ENCODE data around the gene PXDC1.
"Not testable (repeated sequence)": the region's sequence is repeated elsewhere in the genome, so short reads cannot be mapped to it uniquely, and the experiment has no call there.

Gene PXDC1

GRCh38 chr6:3707751-3708412 is 43.6 kb downstream of the PXDC1 start:
- no peak for DNase-seq

- no peak for DNase-seq
Measured at GRCh38 chr6:3707024-3707423, 44.5 kb downstream of the PXDC1 start.

- no peak for DNase-seq
Measured at GRCh38 chr6:3706547-3706946, 45.0 kb downstream of the PXDC1 start.

DNA sequence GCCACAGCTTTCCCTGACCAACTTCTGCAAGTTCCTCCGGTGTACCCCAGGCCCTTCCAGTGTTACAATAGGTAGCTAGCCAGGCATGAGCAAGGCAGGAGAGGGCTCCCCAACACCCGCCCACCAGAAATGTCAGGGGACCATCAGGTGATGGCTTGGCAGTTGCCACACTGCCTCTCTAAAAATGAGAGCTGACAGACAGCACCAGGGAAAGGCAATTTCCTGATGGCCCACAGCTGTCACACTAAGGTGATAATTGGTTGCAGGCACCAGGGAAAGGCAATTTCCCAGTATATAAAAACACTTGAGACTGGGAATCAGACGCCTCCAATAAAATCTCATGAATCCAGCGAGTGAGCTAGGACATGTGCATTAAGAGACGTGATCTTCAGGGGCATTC is 49.9 kb downstream of the PXDC1 start:
- no peak for DNase-seq

- DNase-seq, result no peak
Measured at GRCh38 chr6:3699231-3699630, 52.3 kb downstream of the PXDC1 start.

DNA sequence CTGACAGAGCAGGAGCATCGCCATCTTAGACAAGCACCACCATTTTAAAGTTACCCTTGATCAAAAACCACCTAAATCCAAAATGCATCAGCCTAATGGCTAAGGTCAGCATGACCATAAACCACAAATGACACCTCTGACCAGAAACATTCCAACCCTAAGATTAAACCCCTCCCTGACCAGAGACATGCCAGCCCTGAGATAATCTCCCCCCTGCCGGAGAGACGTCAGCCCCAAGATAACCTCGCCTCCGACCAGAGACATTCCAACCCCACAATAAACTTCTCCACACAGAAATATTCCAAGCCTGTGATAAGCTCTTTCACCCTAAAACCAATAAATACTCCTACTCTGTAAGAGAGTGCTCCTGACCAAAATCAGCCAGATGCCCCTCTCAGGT is 53.5 kb downstream of the PXDC1 start:
- DNase-seq, result no peak

DNA sequence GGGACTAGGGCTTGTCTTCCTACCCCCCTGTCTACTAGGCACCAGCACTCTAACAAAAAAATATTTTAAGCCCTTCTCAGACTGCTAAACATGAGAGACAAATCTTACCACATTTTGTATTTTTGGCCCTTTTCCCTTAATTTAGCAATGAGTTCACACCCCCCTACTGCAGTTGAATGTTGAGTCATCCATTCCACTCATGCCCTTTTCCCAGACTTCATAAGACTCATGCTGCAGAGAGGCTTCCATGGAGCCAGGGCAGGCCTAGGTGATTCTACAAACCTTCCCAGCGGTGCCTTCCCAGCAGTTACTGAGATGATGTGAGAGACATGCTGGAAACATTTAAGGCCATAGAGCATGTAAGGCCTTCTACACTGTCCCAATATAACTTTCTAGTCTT is 53.9 kb downstream of the PXDC1 start:
- DNase-seq, result no peak

- no peak for DNase-seq
Measured at GRCh38 chr6:3696525-3697088, 54.9 kb downstream of the PXDC1 start.

- no peak for DNase-seq
Measured at GRCh38 chr6:3695065-3695817, 56.3 kb downstream of the PXDC1 start.

DNA sequence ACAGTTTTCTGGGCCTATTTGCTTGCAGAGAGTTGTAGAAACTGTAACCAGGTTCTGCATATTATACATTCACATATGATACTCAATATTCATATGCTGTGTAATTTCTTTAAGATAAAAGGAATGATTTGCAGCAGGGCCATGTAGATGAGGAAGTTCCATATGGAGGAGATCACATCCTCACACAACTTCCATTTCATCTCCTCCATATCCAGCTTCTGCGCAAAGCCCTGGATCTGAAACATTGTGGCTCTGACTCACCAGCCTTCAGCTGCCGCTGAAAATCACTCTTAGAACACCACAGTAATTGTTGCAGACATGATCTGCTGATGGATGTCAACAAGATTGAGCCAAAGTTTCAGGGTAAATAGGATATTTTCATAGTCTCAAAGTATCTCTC is 57.7 kb downstream of the PXDC1 start:
- no peak for DNase-seq

DNA sequence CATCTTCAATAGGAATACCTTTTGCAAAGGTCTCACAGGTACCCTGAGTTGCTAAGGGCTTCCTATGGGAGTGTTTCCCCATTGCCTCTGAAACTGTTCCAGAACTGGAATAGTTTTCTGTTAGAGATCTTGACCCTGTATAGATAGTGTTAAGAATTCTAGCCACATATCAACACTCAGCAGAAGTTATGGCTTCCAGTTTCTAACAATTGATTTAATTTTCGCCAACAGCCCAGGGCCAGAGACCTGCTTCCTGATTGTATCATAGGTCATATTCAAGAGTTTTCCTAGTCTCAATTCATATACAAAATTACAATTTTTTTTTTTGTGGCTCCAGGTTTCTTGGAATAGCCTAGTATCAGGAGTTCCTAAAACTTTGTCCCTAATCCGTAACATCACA is 61.0 kb downstream of the PXDC1 start:
- no peak for DNase-seq

DNA sequence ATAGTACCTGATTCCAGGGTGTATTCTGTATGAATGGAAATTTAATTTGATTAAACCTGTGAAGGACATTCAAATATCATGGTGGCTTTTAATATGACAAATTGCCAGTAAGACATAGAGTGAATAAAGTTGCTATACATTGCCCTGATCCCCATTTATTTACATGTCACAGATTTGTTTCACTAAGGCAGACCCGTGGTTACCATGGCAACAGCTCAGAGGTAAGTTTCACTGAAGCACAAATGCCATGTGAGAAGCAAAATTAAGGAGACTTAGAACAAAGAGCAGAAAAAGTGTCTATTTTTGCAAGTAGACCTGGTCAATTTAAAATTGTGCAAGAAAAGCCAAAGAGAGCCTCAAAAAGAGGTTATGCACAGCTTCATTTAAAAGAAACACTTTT is 63.7 kb downstream of the PXDC1 start:
- no peak for DNase-seq

- no peak for DNase-seq
Measured at GRCh38 chr6:3683331-3683730, 68.2 kb downstream of the PXDC1 start.

- no peak for DNase-seq
Measured at GRCh38 chr6:3678946-3679345, 72.6 kb downstream of the PXDC1 start.

DNA sequence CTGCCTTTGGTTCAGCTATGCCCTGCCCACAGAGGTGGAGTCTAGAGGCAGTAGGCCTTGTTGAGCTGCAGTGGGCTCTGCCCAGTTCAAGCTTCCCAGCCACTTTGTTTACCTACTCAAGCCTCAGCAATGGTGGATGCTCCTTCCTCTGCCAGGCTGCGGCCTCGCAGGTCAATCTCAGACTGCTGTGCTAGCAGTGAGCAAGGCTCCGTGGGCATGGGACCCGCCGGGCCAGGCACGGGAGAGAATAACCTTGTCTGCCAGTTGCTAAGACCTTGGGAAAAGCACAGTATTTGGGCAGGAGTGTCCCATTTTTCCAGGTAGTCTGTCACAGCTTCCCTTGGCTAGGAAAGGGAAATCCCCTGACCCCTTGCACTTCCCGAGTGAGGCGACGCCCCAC is 73.8 kb downstream of the PXDC1 start:
- not testable (repeated sequence) for DNase-seq

- not testable (repeated sequence) for DNase-seq
Measured at GRCh38 chr6:3677351-3677750, 74.2 kb downstream of the PXDC1 start.

Data from stimulated activated naive CD4-positive, alpha-beta T cell treated with Interleukin-2 at 50 U/mL for 16 hours (primary cell).